Vagina (tissue), 2 donors: ENCODE data around the gene ABCB8. TPM values are rescaled to one million over a fixed set of nuclear protein-coding genes. Genes with fewer than 3 reads are reported as not detected.

Source experiments
- DNase-seq, 2 donors: peaks; one replicate each; pipeline ENCODE4 v3.0.0-alpha.2; 2017; ENCODE audit errors: extremely low spot score in 2 of 2
- H3K27ac ChIP-seq: fragments of 200-600 bp; sonication (generic); one replicate; pipeline ENCODE4 v1.5.1; 2019
- H3K27me3 ChIP-seq: fragments of 200-600 bp; sonication (generic); one replicate; pipeline ENCODE4 v1.5.1; 2019
- H3K36me3 ChIP-seq, 2 donors: fragments of 200-600 bp; sonication (generic); one replicate each; pipeline ENCODE4 v1.5.1; 2017 to 2019
- H3K4me1 ChIP-seq: fragments of 200-600 bp; sonication (generic); one replicate; pipeline ENCODE4 v1.5.1; 2019
- H3K4me3 ChIP-seq, 2 donors: fragments of 200-600 bp; sonication (generic); 1 replicate in 1 of 2; 2 replicates in 1 of 2; pipeline ENCODE4 v1.5.1; 2016 to 2019
- H3K9me3 ChIP-seq: fragments of 200-600 bp; sonication (generic); one replicate; pipeline ENCODE4 v1.5.1; 2019
- POLR2A ChIP-seq, 2 donors: fragments of 450-650 bp; IDR thresholded peaks; one replicate each; pipeline ENCODE4 v1.6.1; 2017; ENCODE audit warnings: antibody characterized with exemption in 2 of 2, mild to moderate bottlenecking in 2 of 2, moderate library complexity in 2 of 2
- POLR2AphosphoS5 ChIP-seq, 2 donors: sonication (generic); formaldehyde crosslinking; IDR thresholded peaks; one replicate each; pipeline ENCODE4 v1.9.0; 2017; ENCODE audit warnings: antibody characterized with exemption in 2 of 2, mild to moderate bottlenecking in 2 of 2, low read depth in 1 of 2; ENCODE audit not compliant: insufficient read depth in 1 of 2
- intact Hi-C: fragments of 100-400 bp; cut with DNase I; formaldehyde crosslinking; loops from one replicate; pipeline ENCODE4 v1.15.1; 2023
- total RNA-seq: library from RNA; depleted of rRNA; stranded (reverse); fragments of >200 nt; gene quantifications from one replicate; pipeline ENCODE4 v1.2.3, GENCODE V29; 2016
- TF ChIP-seq, protein P1 (sequence below), 3 experiments: fragments of 450-650 bp in 2 of 3; fragments of 200-600 bp in 1 of 3; sonication (generic) in 1 of 3; IDR thresholded peaks; one replicate each; pipeline ENCODE4 v1.5.1; 2017 to 2019; ENCODE audit warnings: antibody characterized with exemption in 3 of 3, mild to moderate bottlenecking in 2 of 3, moderate library complexity in 2 of 3

ABCB8 gene
- total RNA-seq, 1 donor from 2014 or later, result 38.3 TPM

DNA sequence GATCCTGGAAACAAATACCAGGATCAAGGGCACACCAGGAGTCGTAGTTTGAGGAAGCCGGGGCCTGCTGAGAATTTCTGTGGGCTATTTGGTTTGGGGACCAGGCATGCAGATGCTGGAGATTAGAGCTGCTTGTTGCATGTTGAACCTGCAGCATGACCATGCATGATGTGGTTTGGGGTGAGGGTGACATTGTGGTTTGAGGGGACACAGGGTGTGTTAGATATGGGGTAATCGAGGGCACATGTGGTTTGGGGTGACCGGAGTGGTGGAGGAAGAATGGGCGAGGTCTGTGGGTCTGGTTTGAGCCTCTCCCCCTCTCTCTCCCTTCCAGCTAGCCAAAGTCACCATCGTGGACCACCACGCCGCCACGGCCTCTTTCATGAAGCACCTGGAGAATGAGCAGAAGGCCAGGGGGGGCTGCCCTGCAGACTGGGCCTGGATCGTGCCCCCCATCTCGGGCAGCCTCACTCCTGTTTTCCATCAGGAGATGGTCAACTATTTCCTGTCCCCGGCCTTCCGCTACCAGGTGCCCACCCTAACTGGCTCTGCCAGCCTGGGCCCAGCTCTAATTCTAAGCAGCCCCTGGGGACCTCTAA, 27.3 kb upstream of the ABCB8 start:
- intact Hi-C loops, result no loop called here
- no peaks in the 10 kb centered on the region for H3K36me3 ChIP-seq
- DNase-seq, result no peak
- H3K27ac ChIP-seq, result no peak overlapping the region
- H3K4me3 ChIP-seq, result no peak overlapping the region
- peaks cover 8% of the 10 kb centered on the region for H3K4me1 ChIP-seq
- no peaks in the 10 kb centered on the region for H3K9me3 ChIP-seq
- H3K27me3 ChIP-seq, result no peaks in the 10 kb centered on the region
- TF ChIP-seq, protein P1, sequence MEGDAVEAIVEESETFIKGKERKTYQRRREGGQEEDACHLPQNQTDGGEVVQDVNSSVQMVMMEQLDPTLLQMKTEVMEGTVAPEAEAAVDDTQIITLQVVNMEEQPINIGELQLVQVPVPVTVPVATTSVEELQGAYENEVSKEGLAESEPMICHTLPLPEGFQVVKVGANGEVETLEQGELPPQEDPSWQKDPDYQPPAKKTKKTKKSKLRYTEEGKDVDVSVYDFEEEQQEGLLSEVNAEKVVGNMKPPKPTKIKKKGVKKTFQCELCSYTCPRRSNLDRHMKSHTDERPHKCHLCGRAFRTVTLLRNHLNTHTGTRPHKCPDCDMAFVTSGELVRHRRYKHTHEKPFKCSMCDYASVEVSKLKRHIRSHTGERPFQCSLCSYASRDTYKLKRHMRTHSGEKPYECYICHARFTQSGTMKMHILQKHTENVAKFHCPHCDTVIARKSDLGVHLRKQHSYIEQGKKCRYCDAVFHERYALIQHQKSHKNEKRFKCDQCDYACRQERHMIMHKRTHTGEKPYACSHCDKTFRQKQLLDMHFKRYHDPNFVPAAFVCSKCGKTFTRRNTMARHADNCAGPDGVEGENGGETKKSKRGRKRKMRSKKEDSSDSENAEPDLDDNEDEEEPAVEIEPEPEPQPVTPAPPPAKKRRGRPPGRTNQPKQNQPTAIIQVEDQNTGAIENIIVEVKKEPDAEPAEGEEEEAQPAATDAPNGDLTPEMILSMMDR (IDR thresholded peaks at IDR 0.05), result no peak
- no peak for TF ChIP-seq POLR2A (IDR thresholded peaks at IDR 0.05)
- no peak for TF ChIP-seq POLR2AphosphoS5 (IDR thresholded peaks at IDR 0.05; ENCODE audit: insufficient read depth in 1 of 2, low read depth in 1 of 2)

DNA sequence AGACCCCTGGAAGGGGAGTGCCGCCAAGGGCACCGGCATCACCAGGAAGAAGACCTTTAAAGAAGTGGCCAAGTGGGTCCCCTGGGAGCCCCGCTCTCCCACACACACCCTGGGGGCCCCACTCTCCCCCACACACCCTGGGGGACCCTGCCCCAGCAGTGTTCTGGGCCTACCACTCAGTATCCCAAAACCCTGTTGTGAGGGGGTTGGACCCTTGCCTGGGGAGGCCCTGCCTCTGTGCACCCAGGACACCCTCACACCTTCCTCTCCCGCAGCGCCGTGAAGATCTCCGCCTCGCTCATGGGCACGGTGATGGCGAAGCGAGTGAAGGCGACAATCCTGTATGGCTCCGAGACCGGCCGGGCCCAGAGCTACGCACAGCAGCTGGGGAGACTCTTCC, 26.7 kb upstream of the ABCB8 start:
- TF ChIP-seq, protein P1 (IDR thresholded peaks at IDR 0.05), result no peak
- TF ChIP-seq POLR2AphosphoS5 (IDR thresholded peaks at IDR 0.05; ENCODE audit: insufficient read depth in 1 of 2, low read depth in 1 of 2) (no peak), POLR2A (IDR thresholded peaks at IDR 0.05) (no peak)
- DNase-seq, result no peak
- H3K27me3 ChIP-seq, result no peaks in the 10 kb centered on the region
- H3K36me3 ChIP-seq, result no peaks in the 10 kb centered on the region
- H3K4me3 ChIP-seq, result no peak overlapping the region
- intact Hi-C loops, result no loop called here
- peaks cover 4% of the 10 kb centered on the region for H3K4me1 ChIP-seq
- H3K9me3 ChIP-seq, result no peaks in the 10 kb centered on the region
- no peak overlapping the region for H3K27ac ChIP-seq

DNA sequence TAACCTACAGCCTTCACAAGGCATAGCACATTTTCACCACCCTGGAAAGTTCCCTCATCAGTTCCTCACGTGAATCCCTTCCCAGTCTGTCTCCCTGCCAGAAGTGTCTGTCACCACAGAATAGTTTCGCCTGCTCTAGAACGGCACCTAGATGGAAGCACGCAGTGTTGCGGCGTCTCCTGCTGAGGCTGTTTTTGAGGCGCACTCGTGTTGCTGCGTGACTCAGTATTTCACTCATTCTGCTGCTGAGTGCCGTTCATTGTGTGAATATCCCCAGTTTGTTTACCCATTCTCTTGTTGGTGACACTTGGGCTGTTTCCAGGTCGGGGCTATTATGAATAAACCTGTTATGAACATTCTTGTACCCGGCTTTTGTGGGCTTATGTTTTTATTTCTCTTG, 24.7 kb upstream of the ABCB8 start:
- DNase-seq, result no peak
- H3K9me3 ChIP-seq, result no peaks in the 10 kb centered on the region
- H3K27me3 ChIP-seq, result no peaks in the 10 kb centered on the region
- no peak overlapping the region for H3K27ac ChIP-seq
- H3K4me3 ChIP-seq, result no peak overlapping the region
- H3K4me1 ChIP-seq, result peaks cover 10% of the 10 kb centered on the region
- no peak for TF ChIP-seq POLR2AphosphoS5 (IDR thresholded peaks at IDR 0.05; ENCODE audit: insufficient read depth in 1 of 2, low read depth in 1 of 2)
- TF ChIP-seq POLR2A (IDR thresholded peaks at IDR 0.05), result no peak
- TF ChIP-seq, protein P1 (IDR thresholded peaks at IDR 0.05), result no peak
- intact Hi-C loops, result no loop called here
- H3K36me3 ChIP-seq, result no peaks in the 10 kb centered on the region

DNA sequence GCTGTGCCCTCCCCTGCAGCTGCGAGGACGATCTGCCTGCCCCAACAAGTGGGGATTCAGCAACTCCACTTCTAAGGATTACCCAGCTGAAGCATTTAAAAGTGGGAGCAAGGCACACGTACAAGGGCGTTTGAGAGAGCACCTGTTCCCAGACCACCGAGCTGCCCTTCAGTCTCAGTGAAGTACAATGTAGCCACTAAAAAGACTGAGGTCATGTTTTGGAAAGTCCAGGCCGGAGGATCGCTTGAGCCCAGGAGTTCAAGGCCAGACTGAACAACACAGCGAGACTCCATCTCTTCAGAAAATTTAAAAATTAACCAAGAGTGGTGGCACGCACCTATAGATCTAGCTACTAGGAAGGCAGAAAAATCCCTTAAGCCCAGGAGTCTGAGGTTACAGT, 22.7 kb upstream of the ABCB8 start:
- no peak for DNase-seq
- peaks cover 25% of the 10 kb centered on the region for H3K4me1 ChIP-seq
- no peak overlapping the region for H3K27ac ChIP-seq
- H3K4me3 ChIP-seq, result no peak overlapping the region
- no peaks in the 10 kb centered on the region for H3K27me3 ChIP-seq
- no peaks in the 10 kb centered on the region for H3K36me3 ChIP-seq
- TF ChIP-seq, protein P1 (IDR thresholded peaks at IDR 0.05), result no peak
- no peak for TF ChIP-seq POLR2A (IDR thresholded peaks at IDR 0.05)
- TF ChIP-seq POLR2AphosphoS5 (IDR thresholded peaks at IDR 0.05; ENCODE audit: insufficient read depth in 1 of 2, low read depth in 1 of 2), result no peak
- no peaks in the 10 kb centered on the region for H3K9me3 ChIP-seq
- intact Hi-C loops, result no loop called here

DNA sequence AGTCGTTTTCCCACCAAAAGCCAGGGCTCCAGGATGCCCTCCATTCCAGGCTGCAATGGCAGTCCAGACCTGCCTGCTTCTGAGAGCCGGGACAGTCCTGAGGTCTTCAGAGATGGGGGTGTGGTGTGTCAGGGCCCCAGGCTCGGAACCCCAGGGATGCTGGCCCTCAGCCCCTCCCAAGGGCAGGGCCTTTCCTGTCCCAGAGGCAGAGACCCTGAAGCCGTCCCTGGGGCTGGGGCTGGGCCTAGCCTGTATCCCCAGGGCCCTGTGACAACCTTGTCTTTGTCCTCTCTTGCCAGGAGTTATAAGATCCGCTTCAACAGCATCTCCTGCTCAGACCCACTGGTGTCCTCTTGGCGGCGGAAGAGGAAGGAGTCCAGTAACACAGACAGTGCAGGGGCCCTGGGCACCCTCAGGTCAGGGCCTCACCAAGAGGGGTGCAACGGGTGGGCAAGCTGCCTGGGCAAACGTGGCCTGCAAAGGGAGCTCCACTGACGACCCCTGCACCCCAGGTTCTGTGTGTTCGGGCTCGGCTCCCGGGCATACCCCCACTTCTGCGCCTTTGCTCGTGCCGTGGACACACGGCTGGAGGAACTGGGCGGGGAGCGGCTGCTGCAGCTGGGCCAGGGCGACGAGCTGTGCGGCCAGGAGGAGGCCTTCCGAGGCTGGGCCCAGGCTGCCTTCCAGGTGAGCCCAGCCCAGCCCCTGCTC, 21.5 kb upstream of the ABCB8 start:
- H3K9me3 ChIP-seq, result no peaks in the 10 kb centered on the region
- H3K4me3 ChIP-seq, result no peak overlapping the region
- no peaks in the 10 kb centered on the region for H3K27me3 ChIP-seq
- intact Hi-C loops, result no loop called here
- DNase-seq, result no peak
- peaks cover 27% of the 10 kb centered on the region for H3K4me1 ChIP-seq
- no peaks in the 10 kb centered on the region for H3K36me3 ChIP-seq
- TF ChIP-seq POLR2AphosphoS5 (IDR thresholded peaks at IDR 0.05; ENCODE audit: insufficient read depth in 1 of 2, low read depth in 1 of 2) (no peak), POLR2A (IDR thresholded peaks at IDR 0.05) (no peak)
- TF ChIP-seq, protein P1 (IDR thresholded peaks at IDR 0.05), result no peak
- H3K27ac ChIP-seq, result no peak overlapping the region
